ENCODE results near the gene ITGA1.

Gene ITGA1

GRCh38 chr5:52995914-52996313 is 208.2 kb downstream of the ITGA1 start:
- Histone ChIP-seq H3K27me3 (ENCODE audit: insufficient read depth, poor library complexity, severe bottlenecking) (no peaks in the 10 kb centered on the region), H3K27ac (replicated peaks) (no peak overlapping the region), H3K4me3 (replicated peaks; ENCODE audit: insufficient read depth, low read length) (no peak overlapping the region)
- no peak for DNase-seq (ENCODE audit: low read depth in 1 of 2, low spot score in 1 of 2)
- no peak for TF ChIP-seq CTCF (IDR thresholded peaks at IDR 0.05; ENCODE audit: insufficient read depth, low read length)
- no peak for TF ChIP-seq GABPA (IDR thresholded peaks at IDR 0.05; ENCODE audit: low read depth)
- TF ChIP-seq SPI1 (IDR thresholded peaks at IDR 0.05; ENCODE audit: borderline replicate concordance, low read depth), result no peak
- no peak for TF ChIP-seq REST (IDR thresholded peaks at IDR 0.05; ENCODE audit: insufficient replicate concordance, low read depth)
- TF ChIP-seq POLR2AphosphoS5 (IDR thresholded peaks at IDR 0.05; ENCODE audit: low read depth), result no peak

- Histone ChIP-seq H3K4me3 (replicated peaks; ENCODE audit: insufficient read depth, low read length) (no peak overlapping the region), H3K27me3 (ENCODE audit: insufficient read depth, poor library complexity, severe bottlenecking) (no peaks in the 10 kb centered on the region), H3K27ac (replicated peaks) (no peak overlapping the region)
- DNase-seq (ENCODE audit: low read depth in 1 of 2, low spot score in 1 of 2), result no peak
- TF ChIP-seq REST (IDR thresholded peaks at IDR 0.05; ENCODE audit: insufficient replicate concordance, low read depth), result no peak
- no peak for TF ChIP-seq POLR2AphosphoS5 (IDR thresholded peaks at IDR 0.05; ENCODE audit: low read depth)
Observed at GRCh38 chr5:52996979-52997378, 209.3 kb downstream of the ITGA1 start.

GRCh38 chr5:52997424-52997823 is 209.7 kb downstream of the ITGA1 start:
- Histone ChIP-seq H3K27me3 (ENCODE audit: insufficient read depth, poor library complexity, severe bottlenecking) (no peaks in the 10 kb centered on the region), H3K4me3 (replicated peaks; ENCODE audit: insufficient read depth, low read length) (no peak overlapping the region), H3K27ac (replicated peaks) (no peak overlapping the region)
- TF ChIP-seq GABPA (IDR thresholded peaks at IDR 0.05; ENCODE audit: low read depth), result no peak
- no peak for TF ChIP-seq CTCF (IDR thresholded peaks at IDR 0.05; ENCODE audit: insufficient read depth, low read length)
- no peak for TF ChIP-seq SPI1 (IDR thresholded peaks at IDR 0.05; ENCODE audit: borderline replicate concordance, low read depth)
- TF ChIP-seq POLR2AphosphoS5 (IDR thresholded peaks at IDR 0.05; ENCODE audit: low read depth), result no peak
- no peak for TF ChIP-seq REST (IDR thresholded peaks at IDR 0.05; ENCODE audit: insufficient replicate concordance, low read depth)
- no peak for DNase-seq (ENCODE audit: low read depth in 1 of 2, low spot score in 1 of 2)
